OCI-LY1 (cell line): ENCODE measurements around the gene ARHGEF10L.

Experiments used
- H2AFZ ChIP-seq: fragments of 200-600 bp; sonication (generic), shearing (Covaris generic); 2 replicates; pipeline ENCODE4 v1.6.0; 2014; ENCODE audit warnings: antibody characterized with exemption, mild to moderate bottlenecking, low read length
- H3F3A ChIP-seq: fragments of 200-600 bp; sonication (generic), shearing (Covaris generic); 2 replicates; pipeline ENCODE4 v1.6.0; 2014; ENCODE audit warnings: mild to moderate bottlenecking, antibody characterized with exemption, low read length, moderate library complexity; ENCODE audit not compliant: insufficient read depth
- H3K27ac ChIP-seq: fragments of 200-600 bp; sonication (generic); 2 replicates; pipeline ENCODE4 v1.5.1; 2014; ENCODE audit warnings: low read length, mixed run types, mild to moderate bottlenecking, low read depth; ENCODE audit not compliant: poor library complexity, severe bottlenecking
- H3K27me3 ChIP-seq: fragments of 200-600 bp; sonication (generic); 2 replicates; pipeline ENCODE4 v1.6.0; 2014; ENCODE audit warnings: antibody characterized with exemption, mild to moderate bottlenecking, low read length, moderate library complexity; ENCODE audit not compliant: insufficient read depth
- H3K36me3 ChIP-seq: fragments of 200-600 bp; sonication (generic); 2 replicates; pipeline ENCODE4 v1.6.1; 2014; ENCODE audit warnings: mild to moderate bottlenecking, antibody characterized with exemption, low read length, moderate library complexity, mixed read lengths; ENCODE audit not compliant: insufficient read depth
- H3K4me1 ChIP-seq: fragments of 200-600 bp; sonication (generic); 2 replicates; pipeline ENCODE4 v1.5.1; 2014; ENCODE audit warnings: mild to moderate bottlenecking, low read length, moderate library complexity; ENCODE audit not compliant: insufficient read depth, severe bottlenecking
- H3K4me2 ChIP-seq: fragments of 200-600 bp; sonication (generic), shearing (Covaris generic); 2 replicates; pipeline ENCODE4 v1.6.1; 2014; ENCODE audit warnings: low read length
- H3K4me3 ChIP-seq: fragments of 200-600 bp; sonication (generic); 2 replicates; pipeline ENCODE4 v1.5.1; 2014; ENCODE audit warnings: low read length, low read depth, mild to moderate bottlenecking, mixed read lengths; ENCODE audit not compliant: poor library complexity, severe bottlenecking
- H3K79me2 ChIP-seq: fragments of 200-600 bp; shearing (Covaris generic); 2 replicates; pipeline ENCODE4 v1.6.1; 2016; ENCODE audit warnings: mixed run types, low read length, mixed read lengths; ENCODE audit not compliant: insufficient read depth
- H3K9ac ChIP-seq: fragments of 200-600 bp; sonication (generic), shearing (Covaris generic); 2 replicates; pipeline ENCODE4 v1.6.1; 2014; ENCODE audit warnings: mild to moderate bottlenecking, low read length, mixed read lengths
- H3K9me2 ChIP-seq: fragments of 200-600 bp; sonication (generic), shearing (Covaris generic); 2 replicates; pipeline ENCODE4 v1.6.1; 2014; ENCODE audit warnings: low read depth, mild to moderate bottlenecking, low read length, mixed read lengths
- H3K9me3 ChIP-seq: fragments of 200-600 bp; shearing (Covaris generic); 2 replicates; pipeline ENCODE4 v1.6.1; 2014; ENCODE audit warnings: low read length, mixed read lengths
- H4K20me1 ChIP-seq: fragments of 200-600 bp; sonication (generic), shearing (Covaris generic); 2 replicates; pipeline ENCODE4 v1.6.0; 2016; ENCODE audit warnings: mild to moderate bottlenecking, low read length; ENCODE audit not compliant: insufficient read depth
- EZH2 ChIP-seq: fragments of 200-600 bp; sonication (generic), shearing (Covaris generic); IDR thresholded peaks from 2 replicates; pipeline ENCODE4 v1.8.0; 2017; ENCODE audit warnings: borderline replicate concordance, mixed run types, mild to moderate bottlenecking, antibody characterized with exemption, low read length, moderate library complexity, mixed read lengths
- TF ChIP-seq, protein P1 (sequence below): fragments of 200-600 bp; sonication (generic), shearing (Covaris generic); IDR thresholded peaks from 2 replicates; pipeline ENCODE4 v1.5.1; 2017; ENCODE audit warnings: mild to moderate bottlenecking, antibody characterized with exemption, low read length, moderate library complexity, mixed read lengths

ARHGEF10L gene

DNA sequence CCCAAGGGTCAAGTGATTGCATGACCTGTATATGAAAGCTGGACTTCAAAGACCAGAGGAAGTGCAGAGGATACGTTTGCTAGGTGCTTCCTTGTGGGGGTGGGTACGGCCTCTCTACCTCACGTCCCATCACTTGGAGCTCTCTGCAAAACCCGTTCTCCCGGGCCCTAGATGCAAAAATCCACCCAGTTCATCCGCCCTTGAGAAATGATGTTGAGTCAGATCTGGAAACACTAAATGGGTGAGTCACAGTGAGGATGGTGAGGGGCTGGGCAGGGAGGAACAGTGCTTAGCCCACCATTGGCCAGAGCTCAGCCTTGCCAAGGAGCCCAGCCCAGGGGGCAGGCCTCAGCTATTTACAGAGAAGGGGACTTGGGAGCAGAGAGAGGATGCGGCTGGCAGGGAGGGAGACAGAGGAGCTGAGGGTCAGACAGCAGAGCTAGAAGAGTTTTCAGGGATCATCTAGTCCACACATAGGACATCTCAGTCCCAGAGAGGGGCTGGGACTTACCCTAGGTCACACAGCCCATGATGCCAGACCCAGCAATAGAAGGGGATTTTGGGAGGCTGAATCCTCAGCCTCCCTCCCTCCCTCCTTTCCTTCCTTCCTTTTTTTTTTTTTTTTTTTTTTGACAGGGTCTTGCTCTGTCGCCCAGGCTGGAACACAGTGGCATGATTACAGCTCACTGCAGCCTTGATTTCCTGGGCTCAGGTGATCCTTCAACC, 14.6 kb downstream of the ARHGEF10L start:
- no peaks in the 10 kb centered on the region for H3K9me3 ChIP-seq
- no peak overlapping the region for H3K4me3 ChIP-seq
- H3K4me1 ChIP-seq: no peaks in the 10 kb centered on the region
- no peaks in the 10 kb centered on the region for H3K36me3 ChIP-seq
- no peaks in the 10 kb centered on the region for H3K27me3 ChIP-seq
- TF ChIP-seq, protein P1, sequence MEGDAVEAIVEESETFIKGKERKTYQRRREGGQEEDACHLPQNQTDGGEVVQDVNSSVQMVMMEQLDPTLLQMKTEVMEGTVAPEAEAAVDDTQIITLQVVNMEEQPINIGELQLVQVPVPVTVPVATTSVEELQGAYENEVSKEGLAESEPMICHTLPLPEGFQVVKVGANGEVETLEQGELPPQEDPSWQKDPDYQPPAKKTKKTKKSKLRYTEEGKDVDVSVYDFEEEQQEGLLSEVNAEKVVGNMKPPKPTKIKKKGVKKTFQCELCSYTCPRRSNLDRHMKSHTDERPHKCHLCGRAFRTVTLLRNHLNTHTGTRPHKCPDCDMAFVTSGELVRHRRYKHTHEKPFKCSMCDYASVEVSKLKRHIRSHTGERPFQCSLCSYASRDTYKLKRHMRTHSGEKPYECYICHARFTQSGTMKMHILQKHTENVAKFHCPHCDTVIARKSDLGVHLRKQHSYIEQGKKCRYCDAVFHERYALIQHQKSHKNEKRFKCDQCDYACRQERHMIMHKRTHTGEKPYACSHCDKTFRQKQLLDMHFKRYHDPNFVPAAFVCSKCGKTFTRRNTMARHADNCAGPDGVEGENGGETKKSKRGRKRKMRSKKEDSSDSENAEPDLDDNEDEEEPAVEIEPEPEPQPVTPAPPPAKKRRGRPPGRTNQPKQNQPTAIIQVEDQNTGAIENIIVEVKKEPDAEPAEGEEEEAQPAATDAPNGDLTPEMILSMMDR: no peak
- TF ChIP-seq EZH2: no peak
- H4K20me1 ChIP-seq: no peaks in the 10 kb centered on the region
- H3F3A ChIP-seq: no peaks in the 10 kb centered on the region
- H3K9me2 ChIP-seq: no peaks in the 10 kb centered on the region
- H3K79me2 ChIP-seq: no peaks in the 10 kb centered on the region
- H2AFZ ChIP-seq: no peak overlapping the region
- H3K4me2 ChIP-seq: no peak overlapping the region
- H3K9ac ChIP-seq: no peak overlapping the region
- no peak overlapping the region for H3K27ac ChIP-seq

DNA sequence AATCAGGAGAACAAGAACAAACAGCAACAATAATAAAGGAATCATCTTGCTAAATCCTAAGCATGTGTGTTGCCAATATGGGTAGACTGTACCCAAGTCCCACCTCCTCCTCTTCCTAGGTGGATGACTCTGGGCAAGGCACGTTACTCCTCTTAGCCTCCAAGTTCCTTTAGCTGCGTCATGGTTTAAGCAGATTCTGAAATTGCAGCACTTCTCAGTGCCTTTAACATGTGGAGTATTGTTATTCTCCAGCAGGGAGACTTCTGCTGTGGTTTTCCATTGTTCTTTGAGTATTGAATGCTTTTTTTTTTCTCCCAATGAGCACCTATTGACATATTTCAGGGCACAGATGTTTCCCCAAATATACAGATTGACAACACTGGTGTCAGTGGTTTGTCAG, 15.5 kb downstream of the ARHGEF10L start:
- Histone ChIP-seq H3K27me3 (no peaks in the 10 kb centered on the region), H3K4me3 (no peak overlapping the region), H3K9me2 (no peaks in the 10 kb centered on the region), H3F3A (no peaks in the 10 kb centered on the region), H3K4me1 (no peaks in the 10 kb centered on the region), H3K79me2 (no peaks in the 10 kb centered on the region), H3K4me2 (no peak overlapping the region), H3K36me3 (no peaks in the 10 kb centered on the region), H2AFZ (no peak overlapping the region), H4K20me1 (no peaks in the 10 kb centered on the region), H3K9me3 (no peaks in the 10 kb centered on the region), H3K27ac (no peak overlapping the region), H3K9ac (no peak overlapping the region)
- no peak for TF ChIP-seq EZH2
- TF ChIP-seq, protein P1: no peak

DNA sequence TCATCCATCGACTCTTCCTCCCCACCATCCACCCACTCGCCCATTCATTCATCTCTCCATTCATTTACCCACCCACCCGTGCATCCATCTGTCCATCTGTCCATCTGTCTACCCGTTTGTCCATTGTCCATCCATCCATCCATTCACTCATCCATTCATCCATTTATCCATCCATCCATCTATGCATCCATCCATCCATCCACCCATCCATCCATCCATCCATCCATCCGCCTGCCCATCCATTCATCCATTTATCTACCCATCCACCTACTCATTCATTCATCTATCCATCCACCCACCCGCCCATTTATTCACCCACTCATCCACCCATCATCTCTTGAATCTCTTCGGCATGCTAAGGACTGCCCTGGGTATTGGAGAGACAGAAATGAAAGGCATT, 18.5 kb downstream of the ARHGEF10L start:
- Histone ChIP-seq H3K27ac (no peak overlapping the region), H3K4me3 (no peak overlapping the region), H4K20me1 (no peaks in the 10 kb centered on the region), H3K4me2 (no peak overlapping the region), H3K9me2 (no peaks in the 10 kb centered on the region), H2AFZ (no peak overlapping the region), H3F3A (no peaks in the 10 kb centered on the region), H3K9me3 (no peaks in the 10 kb centered on the region), H3K79me2 (no peaks in the 10 kb centered on the region), H3K9ac (no peak overlapping the region), H3K36me3 (no peaks in the 10 kb centered on the region), H3K4me1 (no peaks in the 10 kb centered on the region), H3K27me3 (no peaks in the 10 kb centered on the region)
- TF ChIP-seq EZH2: no peak
- TF ChIP-seq, protein P1: no peak
